HEK293 (cell line): Measurements from ENCODE around the gene SYNJ1.

Experiments used
- KLF16 ChIP-seq: fragments of 450-650 bp; formaldehyde crosslinking; IDR thresholded peaks from 2 replicates; pipeline ENCODE4 v1.5.1; 2017; ENCODE audit warnings: missing biosample characterization, missing genetic modification characterization
- MEIS1 ChIP-seq: sonication (generic); formaldehyde crosslinking; IDR thresholded peaks from 2 replicates; pipeline ENCODE4 v1.8.1; 2022; ENCODE audit warnings: missing genetic modification reagents, mild to moderate bottlenecking, borderline replicate concordance
- OSR2 ChIP-seq: fragments of 450-650 bp; formaldehyde crosslinking; IDR thresholded peaks from 2 replicates; pipeline ENCODE4 v1.5.1; 2016; ENCODE audit warnings: missing biosample characterization, missing genetic modification characterization
- RBAK ChIP-seq: fragments of 450-650 bp; formaldehyde crosslinking; IDR thresholded peaks from 2 replicates; pipeline ENCODE4 v1.5.1; 2016; ENCODE audit warnings: missing biosample characterization, missing genetic modification characterization
- SCRT2 ChIP-seq: fragments of 450-650 bp; formaldehyde crosslinking; IDR thresholded peaks from 2 replicates; pipeline ENCODE4 v1.5.1; 2016; ENCODE audit warnings: missing biosample characterization, missing genetic modification characterization
- SETDB1 ChIP-seq: IDR thresholded peaks from one replicate; pipeline ENCODE4 v1.6.1; 2017; ENCODE audit warnings: mild to moderate bottlenecking, low read length, moderate library complexity, mixed read lengths; ENCODE audit not compliant: insufficient read length
- SP7 ChIP-seq: fragments of 450-650 bp; formaldehyde crosslinking; IDR thresholded peaks from 2 replicates; pipeline ENCODE4 v1.5.1; 2016; ENCODE audit warnings: missing biosample characterization, missing genetic modification characterization
- ZBTB20 ChIP-seq: fragments of 450-650 bp; formaldehyde crosslinking; IDR thresholded peaks from 2 replicates; pipeline ENCODE4 v1.5.1; 2016; ENCODE audit warnings: missing biosample characterization, missing genetic modification characterization
- ZEB2 ChIP-seq: fragments of 450-650 bp; formaldehyde crosslinking; IDR thresholded peaks from 2 replicates; pipeline ENCODE4 v1.5.1; 2016; ENCODE audit warnings: missing biosample characterization, missing genetic modification characterization
- ZFHX2 ChIP-seq: fragments of 450-650 bp; formaldehyde crosslinking; conservative IDR thresholded peaks from 2 replicates; pipeline ENCODE4 v1.5.1; 2016; ENCODE audit warnings: missing biosample characterization, missing genetic modification characterization
- ZFP3 ChIP-seq: fragments of 450-650 bp; formaldehyde crosslinking; IDR thresholded peaks from 2 replicates; pipeline ENCODE4 v1.5.1; 2016; ENCODE audit warnings: low read depth, missing biosample characterization, missing genetic modification characterization
- ZNF121 ChIP-seq: fragments of 450-650 bp; formaldehyde crosslinking; IDR thresholded peaks from 2 replicates; pipeline ENCODE4 v1.5.1; 2016; ENCODE audit warnings: missing biosample characterization, missing genetic modification characterization
- ZNF140 ChIP-seq: fragments of 450-650 bp; formaldehyde crosslinking; IDR thresholded peaks from 2 replicates; pipeline ENCODE4 v1.5.1; 2016; ENCODE audit warnings: missing biosample characterization, missing genetic modification characterization
- ZNF19 ChIP-seq: fragments of 450-650 bp; formaldehyde crosslinking; IDR thresholded peaks from 2 replicates; pipeline ENCODE4; 2016; ENCODE audit warnings: missing biosample characterization, missing genetic modification characterization, low read depth
- ZNF366 ChIP-seq: fragments of 450-650 bp; formaldehyde crosslinking; conservative IDR thresholded peaks from 2 replicates; pipeline ENCODE4 v1.5.1; 2016; ENCODE audit warnings: missing biosample characterization, missing genetic modification characterization
- ZNF473 ChIP-seq: fragments of 450-650 bp; formaldehyde crosslinking; IDR thresholded peaks from 2 replicates; pipeline ENCODE4 v1.5.1; 2017; ENCODE audit warnings: missing biosample characterization, missing genetic modification characterization
- ZNF549 ChIP-seq: fragments of 450-650 bp; IDR thresholded peaks from 2 replicates; pipeline ENCODE4 v1.5.1; 2018; ENCODE audit warnings: missing biosample characterization, missing genetic modification characterization, mild to moderate bottlenecking, inconsistent platforms, moderate library complexity
- ZNF561 ChIP-seq: fragments of 450-650 bp; IDR thresholded peaks from 2 replicates; pipeline ENCODE4 v1.5.1; 2018; ENCODE audit warnings: missing biosample characterization, missing genetic modification characterization, borderline replicate concordance
- ZNF571 ChIP-seq: fragments of 450-650 bp; formaldehyde crosslinking; IDR thresholded peaks from 2 replicates; pipeline ENCODE4 v1.5.0; 2017; ENCODE audit warnings: missing biosample characterization, missing genetic modification characterization
- ZNF600 ChIP-seq: fragments of 450-650 bp; formaldehyde crosslinking; IDR thresholded peaks from 2 replicates; pipeline ENCODE4 v1.5.1; 2016; ENCODE audit warnings: missing biosample characterization, missing genetic modification characterization
- ZNF664 ChIP-seq: fragments of 450-650 bp; formaldehyde crosslinking; IDR thresholded peaks from 2 replicates; pipeline ENCODE4 v1.5.1; 2016; ENCODE audit warnings: missing biosample characterization, missing genetic modification characterization
- ZNF747 ChIP-seq: fragments of 450-650 bp; formaldehyde crosslinking; IDR thresholded peaks from 2 replicates; pipeline ENCODE4 v1.5.1; 2016; ENCODE audit warnings: missing biosample characterization, missing genetic modification characterization
- ZSCAN16 ChIP-seq: fragments of 450-650 bp; formaldehyde crosslinking; IDR thresholded peaks from 2 replicates; pipeline ENCODE4 v1.5.1; 2016; ENCODE audit warnings: missing biosample characterization, missing genetic modification characterization
- TF ChIP-seq, protein P1 (sequence below): fragments of 450-650 bp; formaldehyde crosslinking; IDR thresholded peaks from 2 replicates; pipeline ENCODE4 v1.5.1; 2016; ENCODE audit warnings: missing biosample characterization, missing genetic modification characterization
- TF ChIP-seq, protein P2 (sequence below): fragments of 450-650 bp; formaldehyde crosslinking; IDR thresholded peaks from 2 replicates; pipeline ENCODE4 v1.5.1; 2016; ENCODE audit warnings: missing biosample characterization, missing genetic modification characterization
- TF ChIP-seq, protein P3 (sequence below): fragments of 450-650 bp; IDR thresholded peaks from 2 replicates; pipeline ENCODE4 v1.5.1; 2018; ENCODE audit warnings: missing biosample characterization, missing genetic modification characterization
- TF ChIP-seq, protein P4 (sequence below): fragments of 450-650 bp; IDR thresholded peaks from 2 replicates; pipeline ENCODE4 v1.5.1; 2018; ENCODE audit warnings: missing biosample characterization, mild to moderate bottlenecking, missing genetic modification characterization
- TF ChIP-seq, protein P5 (sequence below): fragments of 450-650 bp; formaldehyde crosslinking; IDR thresholded peaks from 2 replicates; pipeline ENCODE4 v1.5.1; 2017; ENCODE audit warnings: missing biosample characterization, missing genetic modification characterization
- TF ChIP-seq, protein P6 (sequence below): fragments of 450-650 bp; formaldehyde crosslinking; IDR thresholded peaks from 2 replicates; pipeline ENCODE4 v1.5.1; 2016; ENCODE audit warnings: missing biosample characterization, missing genetic modification characterization, low read depth
- TF ChIP-seq, protein P7 (sequence below): fragments of 450-650 bp; formaldehyde crosslinking; IDR thresholded peaks from 2 replicates; pipeline ENCODE4 v1.5.1; 2016; ENCODE audit warnings: missing biosample characterization, missing genetic modification characterization

SYNJ1 gene

DNA sequence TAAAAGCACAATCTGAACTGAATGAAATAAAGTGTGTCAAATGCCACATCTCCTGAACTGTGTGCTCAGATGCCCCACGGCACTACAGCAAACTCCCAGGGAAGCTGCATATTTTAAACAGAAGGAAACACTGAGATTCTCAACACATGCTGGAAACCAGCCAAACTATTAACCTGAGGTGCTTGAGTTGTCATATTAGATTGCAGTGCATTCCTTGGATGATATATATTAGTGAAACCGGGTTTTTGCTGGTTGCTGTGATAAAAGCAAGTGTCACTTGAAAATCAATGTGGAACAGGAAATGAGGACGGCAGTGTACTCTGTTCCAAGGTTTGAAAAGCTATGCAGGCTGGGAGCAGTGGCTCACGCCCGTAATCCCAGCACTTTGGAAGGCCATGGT, 8.7 kb downstream of the SYNJ1 start (continued):
- TF ChIP-seq, protein P1, sequence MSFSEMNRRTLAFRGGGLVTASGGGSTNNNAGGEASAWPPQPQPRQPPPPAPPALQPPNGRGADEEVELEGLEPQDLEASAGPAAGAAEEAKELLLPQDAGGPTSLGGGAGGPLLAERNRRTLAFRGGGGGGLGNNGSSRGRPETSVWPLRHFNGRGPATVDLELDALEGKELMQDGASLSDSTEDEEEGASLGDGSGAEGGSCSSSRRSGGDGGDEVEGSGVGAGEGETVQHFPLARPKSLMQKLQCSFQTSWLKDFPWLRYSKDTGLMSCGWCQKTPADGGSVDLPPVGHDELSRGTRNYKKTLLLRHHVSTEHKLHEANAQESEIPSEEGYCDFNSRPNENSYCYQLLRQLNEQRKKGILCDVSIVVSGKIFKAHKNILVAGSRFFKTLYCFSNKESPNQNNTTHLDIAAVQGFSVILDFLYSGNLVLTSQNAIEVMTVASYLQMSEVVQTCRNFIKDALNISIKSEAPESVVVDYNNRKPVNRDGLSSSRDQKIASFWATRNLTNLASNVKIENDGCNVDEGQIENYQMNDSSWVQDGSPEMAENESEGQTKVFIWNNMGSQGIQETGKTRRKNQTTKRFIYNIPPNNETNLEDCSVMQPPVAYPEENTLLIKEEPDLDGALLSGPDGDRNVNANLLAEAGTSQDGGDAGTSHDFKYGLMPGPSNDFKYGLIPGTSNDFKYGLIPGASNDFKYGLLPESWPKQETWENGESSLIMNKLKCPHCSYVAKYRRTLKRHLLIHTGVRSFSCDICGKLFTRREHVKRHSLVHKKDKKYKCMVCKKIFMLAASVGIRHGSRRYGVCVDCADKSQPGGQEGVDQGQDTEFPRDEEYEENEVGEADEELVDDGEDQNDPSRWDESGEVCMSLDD (tag by site-specific recombination) = no peak
- TF ChIP-seq ZSCAN16 (tag by site-specific recombination) (no peak), MEIS1 (CRISPR knock-in tag) (no peak), ZNF561 (tag by site-specific recombination) (0 out of 2 replicates have a peak, but pooled peaks have one; percentile 33), ZBTB20 (peak; percentile 49; the same call in 1 of the 2 replicates), SP7 (tag by site-specific recombination) (no peak; the same call in 1 of the 2 replicates), KLF16 (tag by site-specific recombination) (no peak), SETDB1 (no peak), ZNF600 (tag by site-specific recombination) (no peak), ZNF140 (no peak), ZNF19 (tag by site-specific recombination) (no peak), ZNF366 (tag by site-specific recombination) (no peak), OSR2 (tag by site-specific recombination) (peak; percentile 88), ZNF571 (tag by site-specific recombination) (no peak), ZNF121 (tag by site-specific recombination) (no peak), ZEB2 (tag by site-specific recombination) (0 out of 2 replicates have a peak, but pooled peaks have one; percentile 11), ZFP3 (no peak), ZNF747 (tag by site-specific recombination) (no peak), ZFHX2 (tag by site-specific recombination) (no peak), ZNF549 (tag by site-specific recombination) (no peak), ZNF473 (tag by site-specific recombination) (no peak), SCRT2 (tag by site-specific recombination) (no peak), ZNF664 (no peak), RBAK (tag by site-specific recombination) (no peak)
- TF ChIP-seq, protein P2, sequence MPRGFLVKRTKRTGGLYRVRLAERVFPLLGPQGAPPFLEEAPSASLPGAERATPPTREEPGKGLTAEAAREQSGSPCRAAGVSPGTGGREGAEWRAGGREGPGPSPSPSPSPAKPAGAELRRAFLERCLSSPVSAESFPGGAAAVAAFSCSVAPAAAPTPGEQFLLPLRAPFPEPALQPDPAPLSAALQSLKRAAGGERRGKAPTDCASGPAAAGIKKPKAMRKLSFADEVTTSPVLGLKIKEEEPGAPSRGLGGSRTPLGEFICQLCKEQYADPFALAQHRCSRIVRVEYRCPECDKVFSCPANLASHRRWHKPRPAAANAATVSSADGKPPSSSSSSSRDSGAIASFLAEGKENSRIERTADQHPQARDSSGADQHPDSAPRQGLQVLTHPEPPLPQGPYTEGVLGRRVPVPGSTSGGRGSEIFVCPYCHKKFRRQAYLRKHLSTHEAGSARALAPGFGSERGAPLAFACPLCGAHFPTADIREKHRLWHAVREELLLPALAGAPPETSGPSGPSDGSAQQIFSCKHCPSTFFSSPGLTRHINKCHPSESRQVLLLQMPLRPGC (tag by site-specific recombination) = no peak
- TF ChIP-seq, protein P3, sequence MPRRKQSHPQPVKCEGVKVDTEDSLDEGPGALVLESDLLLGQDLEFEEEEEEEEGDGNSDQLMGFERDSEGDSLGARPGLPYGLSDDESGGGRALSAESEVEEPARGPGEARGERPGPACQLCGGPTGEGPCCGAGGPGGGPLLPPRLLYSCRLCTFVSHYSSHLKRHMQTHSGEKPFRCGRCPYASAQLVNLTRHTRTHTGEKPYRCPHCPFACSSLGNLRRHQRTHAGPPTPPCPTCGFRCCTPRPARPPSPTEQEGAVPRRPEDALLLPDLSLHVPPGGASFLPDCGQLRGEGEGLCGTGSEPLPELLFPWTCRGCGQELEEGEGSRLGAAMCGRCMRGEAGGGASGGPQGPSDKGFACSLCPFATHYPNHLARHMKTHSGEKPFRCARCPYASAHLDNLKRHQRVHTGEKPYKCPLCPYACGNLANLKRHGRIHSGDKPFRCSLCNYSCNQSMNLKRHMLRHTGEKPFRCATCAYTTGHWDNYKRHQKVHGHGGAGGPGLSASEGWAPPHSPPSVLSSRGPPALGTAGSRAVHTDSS (tag by site-specific recombination) = 0 out of 2 replicates have a peak, but pooled peaks have one; percentile 16
- TF ChIP-seq, protein P4, sequence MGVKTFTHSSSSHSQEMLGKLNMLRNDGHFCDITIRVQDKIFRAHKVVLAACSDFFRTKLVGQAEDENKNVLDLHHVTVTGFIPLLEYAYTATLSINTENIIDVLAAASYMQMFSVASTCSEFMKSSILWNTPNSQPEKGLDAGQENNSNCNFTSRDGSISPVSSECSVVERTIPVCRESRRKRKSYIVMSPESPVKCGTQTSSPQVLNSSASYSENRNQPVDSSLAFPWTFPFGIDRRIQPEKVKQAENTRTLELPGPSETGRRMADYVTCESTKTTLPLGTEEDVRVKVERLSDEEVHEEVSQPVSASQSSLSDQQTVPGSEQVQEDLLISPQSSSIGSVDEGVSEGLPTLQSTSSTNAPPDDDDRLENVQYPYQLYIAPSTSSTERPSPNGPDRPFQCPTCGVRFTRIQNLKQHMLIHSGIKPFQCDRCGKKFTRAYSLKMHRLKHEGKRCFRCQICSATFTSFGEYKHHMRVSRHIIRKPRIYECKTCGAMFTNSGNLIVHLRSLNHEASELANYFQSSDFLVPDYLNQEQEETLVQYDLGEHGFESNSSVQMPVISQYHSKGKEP (tag by site-specific recombination) = peak; percentile 60; the same call in 1 of the 2 replicates
- TF ChIP-seq, protein P5, sequence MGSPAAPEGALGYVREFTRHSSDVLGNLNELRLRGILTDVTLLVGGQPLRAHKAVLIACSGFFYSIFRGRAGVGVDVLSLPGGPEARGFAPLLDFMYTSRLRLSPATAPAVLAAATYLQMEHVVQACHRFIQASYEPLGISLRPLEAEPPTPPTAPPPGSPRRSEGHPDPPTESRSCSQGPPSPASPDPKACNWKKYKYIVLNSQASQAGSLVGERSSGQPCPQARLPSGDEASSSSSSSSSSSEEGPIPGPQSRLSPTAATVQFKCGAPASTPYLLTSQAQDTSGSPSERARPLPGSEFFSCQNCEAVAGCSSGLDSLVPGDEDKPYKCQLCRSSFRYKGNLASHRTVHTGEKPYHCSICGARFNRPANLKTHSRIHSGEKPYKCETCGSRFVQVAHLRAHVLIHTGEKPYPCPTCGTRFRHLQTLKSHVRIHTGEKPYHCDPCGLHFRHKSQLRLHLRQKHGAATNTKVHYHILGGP (tag by site-specific recombination) = no peak
- TF ChIP-seq, protein P6, sequence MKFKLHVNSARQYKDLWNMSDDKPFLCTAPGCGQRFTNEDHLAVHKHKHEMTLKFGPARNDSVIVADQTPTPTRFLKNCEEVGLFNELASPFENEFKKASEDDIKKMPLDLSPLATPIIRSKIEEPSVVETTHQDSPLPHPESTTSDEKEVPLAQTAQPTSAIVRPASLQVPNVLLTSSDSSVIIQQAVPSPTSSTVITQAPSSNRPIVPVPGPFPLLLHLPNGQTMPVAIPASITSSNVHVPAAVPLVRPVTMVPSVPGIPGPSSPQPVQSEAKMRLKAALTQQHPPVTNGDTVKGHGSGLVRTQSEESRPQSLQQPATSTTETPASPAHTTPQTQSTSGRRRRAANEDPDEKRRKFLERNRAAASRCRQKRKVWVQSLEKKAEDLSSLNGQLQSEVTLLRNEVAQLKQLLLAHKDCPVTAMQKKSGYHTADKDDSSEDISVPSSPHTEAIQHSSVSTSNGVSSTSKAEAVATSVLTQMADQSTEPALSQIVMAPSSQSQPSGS (tag by site-specific recombination) = no peak
- TF ChIP-seq, protein P7, sequence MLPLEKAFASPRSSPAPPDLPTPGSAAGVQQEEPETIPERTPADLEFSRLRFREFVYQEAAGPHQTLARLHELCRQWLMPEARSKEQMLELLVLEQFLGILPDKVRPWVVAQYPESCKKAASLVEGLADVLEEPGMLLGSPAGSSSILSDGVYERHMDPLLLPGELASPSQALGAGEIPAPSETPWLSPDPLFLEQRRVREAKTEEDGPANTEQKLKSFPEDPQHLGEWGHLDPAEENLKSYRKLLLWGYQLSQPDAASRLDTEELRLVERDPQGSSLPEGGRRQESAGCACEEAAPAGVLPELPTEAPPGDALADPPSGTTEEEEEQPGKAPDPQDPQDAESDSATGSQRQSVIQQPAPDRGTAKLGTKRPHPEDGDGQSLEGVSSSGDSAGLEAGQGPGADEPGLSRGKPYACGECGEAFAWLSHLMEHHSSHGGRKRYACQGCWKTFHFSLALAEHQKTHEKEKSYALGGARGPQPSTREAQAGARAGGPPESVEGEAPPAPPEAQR (tag by site-specific recombination) = no peak
